ENCODE measurements around the gene USP25.

The USP25 gene

GRCh38 chr21:15749861-15750159, 20.0 kb downstream of the USP25 start (continued):
- TF ChIP-seq ZNF639 (tag by site-specific recombination; IDR thresholded peaks at IDR 0.05) (no peak), TCF7L2 (IDR thresholded peaks at IDR 0.05; ENCODE audit: borderline replicate concordance, low read depth, low read length) (no peak), ZNF366 (tag by site-specific recombination; conservative IDR thresholded peaks at IDR 0.05) (no peak), ZNF664 (tag by site-specific recombination; IDR thresholded peaks at IDR 0.05) (no peak), PRDM6 (tag by site-specific recombination; IDR thresholded peaks at IDR 0.05) (no peak), SP3 (tag by site-specific recombination; IDR thresholded peaks at IDR 0.05) (no peak), ZNF394 (tag by site-specific recombination; IDR thresholded peaks at IDR 0.05; ENCODE audit: borderline replicate concordance) (no peak), ZBTB8A (tag by site-specific recombination; IDR thresholded peaks at IDR 0.05) (no peak), ZNF2 (tag by site-specific recombination; IDR thresholded peaks at IDR 0.05) (no peak), ZNF132 (tag by site-specific recombination; IDR thresholded peaks at IDR 0.05; ENCODE audit: borderline replicate concordance) (no peak)

- CTCF ChIA-PET = interaction anchor here (0.5 kb wide), 1 partner anchor 76 kb away, joined by 4 read pairs; no protein-coding TSS in a partner anchor
- Histone ChIP-seq H3K9me3 (ENCODE audit: control insufficient read depth, insufficient read depth, low read depth, low read length) (no peaks in the 10 kb centered on the region), H3K4me1 (ENCODE audit: control insufficient read depth, insufficient read depth, low read length) (peaks cover 21% of the 10 kb centered on the region), H3K36me3 (ENCODE audit: control insufficient read depth in 2 of 2, insufficient read depth in 1 of 2, low read length in 2 of 2) (no peaks in the 10 kb centered on the region), H3K27ac (ENCODE audit: extremely low read depth, low read depth, low read length) (no peak overlapping the region), H3K4me3 (ENCODE audit: low read depth, low read length) (no peak overlapping the region)
- POLR2A ChIA-PET = no interaction called here
- TF ChIP-seq ZBTB21 (tag by site-specific recombination; IDR thresholded peaks at IDR 0.05) (no peak), ZNF548 (tag by site-specific recombination; IDR thresholded peaks at IDR 0.05) (no peak), ZNF175 (tag by site-specific recombination; IDR thresholded peaks at IDR 0.05) (no peak), ZNF544 (tag by site-specific recombination; IDR thresholded peaks at IDR 0.05) (no peak), PRDM1 (tag by site-specific recombination; IDR thresholded peaks at IDR 0.05) (no peak), ZNF19 (tag by site-specific recombination; IDR thresholded peaks at IDR 0.05; ENCODE audit: low read depth) (no peak), ZBTB10 (tag by site-specific recombination; IDR thresholded peaks at IDR 0.05) (no peak), HOXA7 (CRISPR knock-in tag; IDR thresholded peaks at IDR 0.05; ENCODE audit: borderline replicate concordance) (no peak), ZNF335 (tag by site-specific recombination; conservative IDR thresholded peaks at IDR 0.05) (no peak), RBAK (tag by site-specific recombination; IDR thresholded peaks at IDR 0.05) (no peak), ZNF341 (tag by site-specific recombination; IDR thresholded peaks at IDR 0.05; ENCODE audit: low read depth) (no peak), ZNF26 (tag by site-specific recombination; IDR thresholded peaks at IDR 0.05) (no peak), ZNF48 (tag by site-specific recombination; IDR thresholded peaks at IDR 0.05) (no peak)
Observed at GRCh38 chr21:15751037-15751436, 21.3 kb downstream of the USP25 start.

Data from HEK293 (cell line).